ENCODE data around the gene FLNB.

The FLNB gene

DNA sequence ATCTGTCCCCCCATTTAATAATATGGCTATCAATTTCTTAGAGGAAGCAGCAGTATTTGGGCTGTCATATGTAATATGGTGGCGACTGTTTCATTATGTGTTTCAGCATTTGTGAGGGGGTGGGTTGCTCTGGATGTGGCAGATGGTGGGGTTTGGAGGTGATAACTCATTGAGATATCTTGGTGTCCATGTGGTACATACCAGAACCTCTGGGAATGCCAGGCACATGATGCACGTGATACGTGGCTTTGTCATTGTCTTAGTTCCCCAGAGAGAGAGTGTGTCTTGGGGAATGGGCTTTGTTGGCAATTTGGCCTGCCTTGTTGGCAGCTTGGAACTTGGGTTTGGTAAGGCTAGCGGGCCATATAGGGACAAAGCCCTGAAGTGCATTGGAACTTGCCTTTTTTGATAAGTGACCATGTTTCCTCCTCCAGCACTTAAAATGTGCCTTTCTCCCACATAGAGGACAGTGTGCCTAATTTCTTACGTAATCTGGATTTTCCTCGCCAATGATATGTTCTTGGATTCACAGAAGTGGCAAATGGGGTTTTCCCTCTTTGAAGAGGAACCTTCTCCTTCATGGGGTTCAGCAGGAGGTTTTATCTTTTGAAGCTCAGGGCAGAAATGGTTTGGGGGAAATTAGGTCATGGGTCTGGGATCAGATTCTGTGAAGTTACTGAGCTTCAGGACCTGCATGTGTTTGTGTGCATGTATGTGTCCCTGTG is 123.0 kb downstream of the FLNB start:
- DNase-seq (ENCODE audit: low spot score) = no peak
- no peak for FAIRE-seq

DNA sequence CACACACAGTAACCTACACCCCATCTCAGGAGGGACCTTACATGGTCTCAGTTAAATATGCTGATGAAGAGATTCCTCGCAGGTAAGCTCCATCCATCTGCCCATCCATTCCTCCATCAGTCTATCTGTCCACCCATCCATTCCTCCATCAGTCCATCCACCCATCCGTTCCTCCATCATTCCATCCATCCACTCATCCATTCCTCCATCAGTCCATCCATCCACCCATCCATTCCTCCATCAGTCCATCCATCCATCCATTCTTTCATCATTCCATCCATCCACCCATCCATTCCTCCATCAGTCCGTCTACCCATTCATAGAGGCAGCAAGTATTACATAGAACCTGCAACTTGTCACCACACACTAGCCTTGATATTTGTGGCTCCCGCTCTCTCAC is 124.6 kb downstream of the FLNB start:
- no peak for FAIRE-seq

DNA sequence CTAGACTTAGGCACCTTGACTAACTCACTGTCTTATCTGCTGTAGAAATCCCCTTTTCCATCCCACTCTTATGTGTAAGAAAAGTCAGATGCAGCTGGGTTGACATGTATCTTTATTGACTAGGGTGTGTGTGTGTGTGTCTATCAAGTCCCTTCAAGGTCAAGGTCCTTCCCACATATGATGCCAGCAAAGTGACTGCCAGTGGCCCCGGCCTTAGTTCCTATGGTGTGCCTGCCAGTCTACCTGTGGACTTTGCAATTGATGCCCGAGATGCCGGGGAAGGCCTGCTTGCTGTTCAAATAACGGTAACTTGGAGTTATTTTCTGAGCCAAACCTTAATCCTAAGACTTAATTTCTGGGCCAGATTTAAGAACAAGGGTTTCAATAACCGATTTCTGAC is 126.2 kb downstream of the FLNB start:
- no peak for FAIRE-seq
- no peak for DNase-seq (ENCODE audit: low spot score)

More for the DNA sequence above, 124.6 kb downstream of the FLNB start:
- DNase-seq (ENCODE audit: low spot score) = no peak

DNA sequence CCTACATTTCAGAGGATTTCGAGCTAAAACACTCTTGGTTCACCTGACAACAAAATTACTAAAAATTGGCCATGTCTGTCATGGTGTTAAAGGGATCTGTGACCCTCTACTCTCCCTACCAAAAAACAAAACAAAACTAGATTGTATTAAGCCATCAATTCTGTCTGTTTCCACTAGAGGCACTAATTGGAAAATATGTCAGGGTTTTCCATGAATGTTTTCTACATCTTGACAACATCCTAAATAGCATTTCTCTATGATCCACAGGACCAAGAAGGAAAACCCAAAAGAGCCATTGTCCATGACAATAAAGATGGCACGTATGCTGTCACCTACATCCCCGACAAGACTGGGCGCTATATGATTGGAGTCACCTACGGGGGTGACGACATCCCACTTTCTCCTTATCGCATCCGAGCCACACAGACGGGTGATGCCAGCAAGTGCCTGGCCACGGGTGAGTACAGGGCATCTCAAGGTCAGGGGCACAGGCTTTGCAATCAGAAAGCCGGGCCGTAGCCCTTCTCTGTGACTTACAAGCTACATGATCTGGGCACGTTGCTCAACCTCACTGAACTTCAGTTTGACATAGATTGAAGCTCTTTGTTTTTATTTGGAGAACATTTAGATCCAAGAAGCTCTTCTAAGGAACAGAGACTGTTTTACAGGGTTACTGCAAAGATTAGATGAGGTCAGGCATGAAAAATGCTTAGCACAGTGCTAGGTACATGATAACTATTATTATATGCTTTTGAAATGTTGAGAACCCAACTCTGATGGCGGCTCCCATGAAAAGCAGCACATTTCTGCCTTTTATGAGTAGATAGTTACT is 127.7 kb downstream of the FLNB start:
- FAIRE-seq (no peak), DNase-seq (ENCODE audit: low spot score) (no peak)

DNA sequence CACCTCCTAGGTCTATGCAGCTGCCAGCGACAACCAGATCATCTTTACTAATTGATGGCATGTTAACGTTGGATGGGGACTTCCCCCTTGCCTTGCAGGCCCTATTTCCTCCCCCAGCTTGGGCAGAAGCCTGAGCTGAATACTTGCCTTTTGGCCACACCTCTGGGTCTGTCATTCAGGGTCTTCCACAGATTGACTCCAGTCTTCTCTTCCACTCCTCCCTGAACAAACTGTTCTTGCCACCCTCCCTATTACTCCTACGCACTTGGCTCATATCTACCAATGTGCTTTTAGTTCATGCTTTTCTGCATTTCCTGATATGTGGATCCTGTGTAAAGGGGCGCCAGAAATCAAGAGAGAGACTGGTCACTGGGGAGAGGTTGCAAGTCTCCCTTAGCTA is 129.1 kb downstream of the FLNB start:
- FAIRE-seq (no peak), DNase-seq (ENCODE audit: low spot score) (no peak)

DNA sequence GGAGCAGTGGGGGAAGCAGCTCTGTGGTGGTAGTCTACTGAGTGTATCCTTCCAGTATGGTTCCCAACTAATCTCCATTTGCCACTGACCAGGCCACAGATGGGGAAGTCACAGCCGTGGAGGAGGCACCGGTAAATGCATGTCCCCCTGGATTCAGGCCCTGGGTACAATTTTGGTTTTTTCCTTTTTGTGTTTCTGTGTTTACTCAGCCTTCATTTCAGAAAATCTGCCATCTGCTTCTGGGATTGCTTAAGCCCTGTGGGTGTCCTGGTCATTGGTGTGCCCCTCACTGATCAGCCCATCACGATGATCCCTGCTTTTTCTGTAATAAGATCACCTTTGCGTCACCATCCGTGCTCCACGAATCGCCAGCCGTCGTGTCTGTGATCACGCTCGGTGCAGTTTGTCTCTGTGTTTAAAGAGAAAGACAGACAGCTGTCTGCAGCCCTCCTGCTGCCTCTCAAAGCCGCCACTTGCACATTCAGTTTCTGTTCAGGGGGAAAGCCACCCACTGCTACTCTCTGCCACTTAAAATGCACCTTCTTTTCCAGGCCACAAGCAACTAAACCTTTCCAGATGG is 133.6 kb downstream of the FLNB start:
- no peak for FAIRE-seq

DNA sequence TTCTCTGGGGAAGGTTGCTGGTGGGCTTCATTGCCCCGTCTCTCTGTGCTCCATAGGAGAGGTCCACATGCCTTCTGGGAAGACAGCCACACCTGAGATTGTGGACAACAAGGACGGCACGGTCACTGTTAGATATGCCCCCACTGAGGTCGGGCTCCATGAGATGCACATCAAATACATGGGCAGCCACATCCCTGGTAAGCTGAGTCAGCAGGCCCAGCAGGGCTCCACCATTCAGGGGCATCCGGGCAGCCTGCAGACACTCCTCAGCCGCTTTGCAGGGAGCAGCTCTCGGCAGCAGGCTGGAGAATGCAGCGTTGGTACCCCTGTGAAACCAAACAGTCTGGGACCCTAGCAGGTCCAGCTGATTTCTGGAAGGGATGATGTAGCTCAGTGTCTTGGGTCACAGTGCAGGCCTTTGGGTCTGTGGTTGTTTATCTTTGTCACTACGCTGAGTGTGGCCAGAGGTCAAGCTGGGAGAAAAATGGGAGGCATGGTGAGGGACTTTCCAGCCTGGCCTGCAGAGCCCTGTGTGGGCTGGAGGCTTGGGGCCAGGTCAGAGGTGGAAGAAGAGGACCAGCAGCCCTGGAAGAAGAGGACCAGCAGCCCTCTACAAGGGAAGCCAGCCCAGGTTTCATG is 135.3 kb downstream of the FLNB start:
- DNase-seq (ENCODE audit: low spot score) = peak; percentile 49
- peak; percentile 15 for FAIRE-seq

More for the DNA sequence above, 133.6 kb downstream of the FLNB start:
- no peak for DNase-seq (ENCODE audit: low spot score)

DNA sequence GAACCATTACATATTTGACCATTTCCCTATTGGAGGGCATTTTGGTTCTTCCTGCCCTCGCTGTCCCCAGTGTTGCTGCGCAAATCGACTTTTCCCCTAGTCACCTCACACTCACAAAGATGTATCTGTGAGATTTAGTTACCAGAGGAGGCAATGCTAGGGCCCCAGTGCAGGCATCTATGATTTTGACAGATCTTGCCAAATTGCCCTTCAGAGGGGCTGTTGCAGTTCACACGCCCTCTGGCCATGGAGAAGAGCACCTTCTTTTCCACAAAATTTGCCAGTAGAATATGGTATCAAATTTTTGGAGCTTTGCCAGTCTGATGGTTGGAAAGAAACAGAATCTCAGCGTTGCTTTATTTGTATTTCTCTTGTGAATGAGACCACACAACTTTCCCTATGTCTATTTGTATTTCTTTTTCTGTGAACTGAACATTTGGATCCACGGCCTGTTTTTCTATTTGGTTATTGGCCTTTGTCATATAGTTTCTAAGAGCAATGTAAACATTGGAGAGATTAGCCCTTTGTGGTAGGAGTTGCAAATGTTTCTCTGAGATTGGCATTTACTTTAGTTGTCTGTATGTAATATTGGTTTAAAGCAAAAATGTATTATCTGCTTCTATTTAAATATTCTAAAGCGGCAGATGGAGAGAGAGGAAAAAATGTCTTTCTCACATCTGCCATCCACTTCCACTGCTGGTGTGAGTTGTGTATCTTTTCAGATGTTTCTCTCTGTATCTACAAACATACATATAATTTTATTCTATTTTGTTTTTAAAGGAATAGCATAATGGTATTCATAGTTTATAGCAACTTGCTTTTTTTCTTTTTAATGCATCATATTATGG is 136.5 kb downstream of the FLNB start:
- FAIRE-seq = no peak
- no peak for DNase-seq (ENCODE audit: low spot score)

DNA sequence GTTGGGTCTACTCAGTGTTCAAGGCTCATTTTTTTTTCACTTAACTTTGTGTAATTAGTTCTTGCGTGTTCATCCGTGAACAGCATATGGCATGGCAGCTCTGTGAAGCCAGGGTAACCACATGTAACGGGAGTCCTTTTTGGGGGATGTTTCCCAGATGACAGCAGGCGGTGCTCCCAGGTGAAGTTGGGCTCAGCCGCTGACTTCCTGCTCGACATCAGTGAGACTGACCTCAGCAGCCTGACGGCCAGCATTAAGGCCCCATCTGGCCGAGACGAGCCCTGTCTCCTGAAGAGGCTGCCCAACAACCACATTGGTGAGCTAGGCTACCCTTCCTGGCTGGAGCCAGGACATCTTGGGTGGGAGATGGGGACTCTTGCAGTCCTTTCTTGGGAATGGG is 139.8 kb downstream of the FLNB start:
- no peak for FAIRE-seq

DNA sequence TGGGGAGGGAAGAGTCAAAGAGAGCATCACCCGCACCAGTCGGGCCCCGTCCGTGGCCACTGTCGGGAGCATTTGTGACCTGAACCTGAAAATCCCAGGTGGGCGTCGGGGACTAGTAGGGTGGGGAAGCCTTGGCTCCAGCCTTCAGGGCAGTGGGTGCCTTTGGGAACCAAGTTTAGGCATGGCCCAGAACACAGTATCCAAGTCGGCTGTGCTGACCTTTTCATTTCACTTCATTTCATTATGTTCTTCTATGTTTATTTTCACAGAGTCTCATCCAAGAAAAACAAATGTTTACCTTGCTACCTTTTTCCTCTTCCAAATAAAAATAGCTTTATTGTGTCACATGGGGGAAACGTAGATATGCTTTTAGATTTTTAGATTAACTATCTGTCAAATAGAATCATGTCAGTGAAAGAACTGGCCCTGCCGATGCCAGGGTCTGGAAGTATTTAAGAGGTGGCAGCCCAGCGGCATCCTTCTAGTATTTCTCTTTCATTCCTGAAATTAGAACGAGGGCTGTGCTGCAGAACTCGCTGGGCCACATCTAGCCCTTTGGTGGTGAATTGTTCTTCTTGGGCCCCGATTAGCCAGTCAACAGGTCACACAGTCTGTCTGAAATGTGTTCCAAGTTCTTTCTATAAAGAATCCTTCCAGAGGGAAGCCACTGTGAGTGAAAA is 142.0 kb downstream of the FLNB start:
- no peak for FAIRE-seq
- DNase-seq (ENCODE audit: low spot score) = no peak

More for the DNA sequence above, 139.8 kb downstream of the FLNB start:
- DNase-seq (ENCODE audit: low spot score) = no peak

DNA sequence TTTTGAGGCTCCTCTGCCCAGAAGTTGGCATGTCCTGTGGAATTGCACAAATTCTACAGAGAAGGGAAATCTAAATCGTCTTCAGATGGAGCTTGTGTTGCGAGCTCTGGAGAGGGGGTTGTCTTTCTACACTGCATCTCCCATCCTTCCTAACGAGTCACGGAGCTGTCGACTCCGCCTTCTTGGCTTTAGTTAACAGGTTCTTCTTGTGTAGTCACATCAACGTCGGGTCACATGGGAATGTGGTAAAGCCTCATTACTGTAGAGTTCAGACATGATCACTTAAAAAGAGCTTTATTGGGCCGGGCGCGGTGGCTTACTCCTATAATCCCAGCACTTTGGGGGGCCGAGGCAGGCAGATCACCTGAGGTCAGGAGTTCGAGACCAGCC is 142.6 kb downstream of the FLNB start:
- DNase-seq (ENCODE audit: low spot score) (no peak), FAIRE-seq (no peak)

DNA sequence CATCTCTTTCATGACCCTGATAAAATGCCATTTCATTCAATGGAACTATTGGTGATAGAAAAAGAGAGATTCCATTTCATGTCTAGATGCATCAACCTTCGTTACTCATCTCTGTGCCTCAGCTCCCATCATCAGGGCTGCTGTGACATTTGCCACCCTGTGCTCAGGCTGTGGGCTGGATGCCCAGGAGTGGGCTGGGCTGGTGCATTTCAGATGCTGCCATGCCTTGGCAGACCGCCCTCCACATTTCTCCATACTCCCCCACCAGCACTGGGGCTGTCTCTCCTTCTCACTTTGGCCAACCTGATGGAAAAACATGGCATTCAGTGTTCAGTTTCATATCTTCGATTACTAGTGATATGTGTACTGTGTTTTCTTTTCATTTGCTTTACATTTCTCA is 143.4 kb downstream of the FLNB start:
- no peak for DNase-seq (ENCODE audit: low spot score)

DNA sequence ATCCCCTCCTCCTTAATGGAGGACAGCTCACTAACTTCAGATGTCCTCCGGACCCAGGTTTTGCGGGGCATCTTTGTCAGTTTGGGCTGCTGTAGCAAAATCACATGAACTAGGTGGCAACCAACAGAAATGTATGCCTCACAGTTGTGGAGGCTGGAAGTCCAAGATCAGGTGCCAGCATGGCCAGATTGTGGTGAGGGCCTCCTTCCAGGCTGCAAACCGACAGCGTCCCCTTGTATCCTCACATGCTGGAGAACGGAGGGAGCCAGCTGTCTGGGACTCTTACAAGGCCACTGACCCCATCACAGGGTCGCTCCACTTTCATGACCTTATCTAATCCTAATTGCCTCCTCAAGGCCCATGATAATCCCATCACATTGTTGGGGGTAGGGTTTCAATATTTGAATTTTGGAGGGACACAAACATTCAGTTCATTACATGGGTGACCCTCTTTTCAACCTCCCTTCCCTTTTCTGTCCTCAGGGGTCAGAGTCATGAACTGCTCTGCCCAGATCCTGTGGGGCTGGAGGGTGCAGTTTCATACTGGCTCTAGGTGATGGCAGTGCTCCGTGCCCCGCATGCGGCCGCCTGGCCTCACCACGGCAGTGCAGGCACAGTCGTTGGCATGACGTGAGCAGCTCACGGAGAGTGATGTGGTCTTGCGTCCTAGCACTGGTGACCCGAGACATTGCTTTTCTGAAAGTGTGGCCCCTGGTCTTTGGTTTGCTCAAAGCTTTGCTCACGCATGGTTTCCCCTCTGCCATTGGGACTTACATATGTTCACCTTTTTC is 144.2 kb downstream of the FLNB start:
- DNase-seq (ENCODE audit: low spot score) (no peak), FAIRE-seq (no peak)

More for the DNA sequence above, 143.4 kb downstream of the FLNB start:
- no peak for FAIRE-seq

DNA sequence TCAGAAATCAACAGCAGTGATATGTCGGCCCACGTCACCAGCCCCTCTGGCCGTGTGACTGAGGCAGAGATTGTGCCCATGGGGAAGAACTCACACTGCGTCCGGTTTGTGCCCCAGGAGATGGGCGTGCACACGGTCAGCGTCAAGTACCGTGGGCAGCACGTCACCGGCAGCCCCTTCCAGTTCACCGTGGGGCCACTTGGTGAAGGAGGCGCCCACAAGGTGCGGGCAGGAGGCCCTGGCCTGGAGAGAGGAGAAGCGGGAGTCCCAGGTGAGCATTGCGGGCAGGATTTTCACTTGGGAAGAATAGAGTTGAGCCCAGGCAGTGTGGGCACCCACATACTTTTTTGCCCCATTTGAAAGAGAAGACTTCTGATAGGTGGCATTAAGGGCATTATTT is 145.1 kb downstream of the FLNB start:
- FAIRE-seq (no peak), DNase-seq (ENCODE audit: low spot score) (no peak)

DNA sequence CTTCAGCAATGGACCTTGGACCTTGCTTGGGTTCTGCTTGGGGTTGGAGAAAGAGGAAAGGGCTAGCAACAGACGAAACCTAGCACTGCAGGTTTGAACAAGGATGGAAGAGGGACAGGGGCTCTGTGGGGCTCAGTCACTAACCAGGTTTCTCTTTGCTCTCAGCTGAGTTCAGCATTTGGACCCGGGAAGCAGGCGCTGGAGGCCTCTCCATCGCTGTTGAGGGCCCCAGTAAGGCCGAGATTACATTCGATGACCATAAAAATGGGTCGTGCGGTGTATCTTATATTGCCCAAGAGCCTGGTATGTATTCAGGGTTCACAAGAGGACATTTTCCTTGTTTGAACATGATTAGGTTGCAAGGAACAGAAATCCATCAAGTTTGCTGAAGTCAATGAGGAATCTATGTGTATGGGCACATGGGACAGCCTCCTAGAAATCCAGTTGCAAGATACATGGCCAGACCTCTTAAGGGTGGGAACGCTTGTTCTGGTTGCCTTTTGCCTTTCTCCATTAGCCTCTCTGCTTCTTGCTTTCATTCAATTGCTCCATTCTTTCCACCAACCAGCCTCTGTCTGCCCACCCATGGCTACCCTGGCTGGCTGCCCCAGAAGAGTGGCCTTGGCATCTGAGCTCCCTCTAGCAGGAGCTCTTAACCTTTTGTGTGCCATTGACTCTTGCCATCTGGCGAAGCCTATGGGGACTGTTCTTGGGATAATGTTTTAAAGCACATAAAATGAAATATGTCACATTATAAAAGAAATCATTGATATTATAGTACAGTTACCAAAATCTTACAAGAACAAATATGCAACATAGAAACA is 146.6 kb downstream of the FLNB start:
- no peak for DNase-seq (ENCODE audit: low spot score)
- no peak for FAIRE-seq

DNA sequence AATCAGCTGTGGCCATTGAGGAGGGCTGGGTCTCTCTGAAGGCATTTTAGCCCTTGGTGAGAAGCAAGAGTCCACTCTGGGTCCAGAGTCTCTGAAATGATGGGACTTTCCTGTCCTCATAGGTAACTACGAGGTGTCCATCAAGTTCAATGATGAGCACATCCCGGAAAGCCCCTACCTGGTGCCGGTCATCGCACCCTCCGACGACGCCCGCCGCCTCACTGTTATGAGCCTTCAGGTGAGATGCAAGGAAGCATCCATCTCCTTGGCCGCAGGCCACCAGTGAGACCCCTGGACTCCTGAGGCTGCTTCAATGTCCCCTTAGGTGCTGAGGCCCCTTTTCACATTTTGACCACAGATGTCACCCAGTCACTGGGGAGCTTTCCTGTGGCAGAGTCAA is 147.6 kb downstream of the FLNB start:
- DNase-seq (ENCODE audit: low spot score) (no peak), FAIRE-seq (no peak)

DNA sequence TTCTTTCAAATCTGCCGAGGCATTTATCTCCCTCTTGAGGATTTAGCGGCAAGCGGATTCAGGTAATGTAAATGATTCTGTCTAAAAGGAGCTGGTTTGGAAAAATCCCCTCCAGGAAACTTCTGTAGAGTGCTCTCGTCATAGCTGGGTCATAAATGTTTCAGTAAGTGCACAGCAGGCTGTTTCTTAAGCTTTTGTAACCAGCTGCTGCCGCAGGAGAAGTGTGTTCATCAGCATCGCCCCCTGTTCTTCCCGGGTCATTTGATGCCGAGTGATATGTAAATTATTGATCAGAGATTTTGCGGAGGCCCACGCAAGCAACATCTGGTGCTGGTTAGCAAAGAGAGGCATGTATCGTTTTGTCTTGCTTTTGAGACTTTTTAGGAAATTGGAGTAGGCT is 149.5 kb downstream of the FLNB start:
- DNase-seq (ENCODE audit: low spot score) (no peak), FAIRE-seq (no peak)

DNA sequence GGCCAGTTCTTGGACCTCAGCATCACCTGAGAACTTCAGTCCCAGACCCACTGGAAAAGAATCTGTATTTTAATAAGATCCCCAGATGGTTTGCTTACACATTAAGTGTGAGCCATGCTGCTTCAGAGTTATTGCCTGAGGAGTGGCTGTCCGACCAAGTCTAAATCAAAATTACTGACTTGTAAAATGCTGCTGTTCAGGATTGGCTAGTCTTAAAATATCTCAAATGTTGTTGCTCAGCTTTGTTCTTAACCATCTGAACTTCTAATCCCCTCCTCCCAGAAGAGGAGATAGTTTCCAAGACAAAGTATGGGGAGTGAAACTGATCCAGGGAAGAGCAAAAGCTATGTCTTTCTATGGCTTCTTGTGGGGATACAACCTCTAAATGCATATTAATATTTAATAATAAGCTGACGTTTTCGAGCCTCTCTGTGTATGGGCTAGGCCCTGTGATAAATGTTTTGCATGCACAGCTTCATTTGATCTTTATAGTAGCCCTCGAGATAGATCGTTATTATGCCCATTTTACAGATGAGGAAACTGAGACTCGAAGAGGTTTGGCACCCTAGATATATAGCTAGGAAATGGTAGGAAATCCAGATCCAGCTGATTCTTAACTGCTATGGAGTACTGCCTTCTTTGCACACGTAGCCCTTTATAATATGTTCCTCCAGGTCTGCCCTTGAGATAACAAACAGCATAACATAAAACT is 150.4 kb downstream of the FLNB start:
- no peak for FAIRE-seq
- DNase-seq (ENCODE audit: low spot score) = no peak
